Skeletal muscle tissue (tissue), 4 donors: ENCODE data around the gene RPTOR. TPM values are rescaled to one million over a fixed set of nuclear protein-coding genes. Genes with fewer than 3 reads are reported as not detected.

Source experiments
- H3K27ac ChIP-seq: one replicate; pipeline ENCODE4 v1.7.0; 2013; ENCODE audit warnings: mild to moderate bottlenecking, low read depth, low read length, inconsistent platforms
- H3K27me3 ChIP-seq, 3 donors: one replicate each; pipeline ENCODE4 v1.7.0; 2013; ENCODE audit warnings: low read length in 3 of 3; ENCODE audit not compliant: control insufficient read depth in 3 of 3, insufficient read depth in 3 of 3
- H3K36me3 ChIP-seq, 3 donors: one replicate each; pipeline ENCODE4 v1.7.0; 2013; ENCODE audit warnings: low read length in 3 of 3; ENCODE audit not compliant: control insufficient read depth in 3 of 3, insufficient read depth in 3 of 3
- H3K4me1 ChIP-seq, 3 donors: one replicate each; pipeline ENCODE4 v1.7.0; 2013; ENCODE audit warnings: low read length in 3 of 3, mild to moderate bottlenecking in 3 of 3; ENCODE audit not compliant: control insufficient read depth in 3 of 3, insufficient read depth in 3 of 3
- H3K4me3 ChIP-seq, 3 donors: one replicate each; pipeline ENCODE4 v1.7.0; 2013; ENCODE audit warnings: low read length in 3 of 3
- H3K9ac ChIP-seq, 3 donors: one replicate each; pipeline ENCODE4 v1.7.0; 2013; ENCODE audit warnings: low read length in 3 of 3, mild to moderate bottlenecking in 3 of 3, moderate library complexity in 2 of 3, low read depth in 1 of 3
- H3K9me3 ChIP-seq, 3 donors: one replicate each; pipeline ENCODE4 v1.7.0; 2013; ENCODE audit warnings: low read length in 3 of 3; ENCODE audit not compliant: control insufficient read depth in 3 of 3
- total RNA-seq: library from RNA; depleted of rRNA; stranded (reverse); fragments of >200 nt; gene quantifications from one replicate; pipeline ENCODE4 v1.2.3, GENCODE V29; 2014
- donor health status: Osteomylitis.

The RPTOR gene
- total RNA-seq, 1 donor from 2014 or later: 24.5 TPM

GRCh38 chr17:80552523-80552922 is 7.9 kb downstream of the RPTOR start:
- Histone ChIP-seq H3K9ac (no peak overlapping the region), H3K27me3 (no peaks in the 10 kb centered on the region), H3K9me3 (no peaks in the 10 kb centered on the region), H3K4me3 (peak overlapping the region in 1 of 3 donors; percentile 23), H3K4me1 (peaks cover 6 to 29% (median 9%) of the 10 kb centered on the region in 3 donors), H3K36me3 (peaks cover 0 to 2% (median 0%) of the 10 kb centered on the region in 3 donors), H3K27ac (no peak overlapping the region)

- Histone ChIP-seq H3K9ac (no peak overlapping the region), H3K9me3 (no peaks in the 10 kb centered on the region), H3K27ac (no peak overlapping the region), H3K36me3 (peaks cover 0 to 4% (median 0%) of the 10 kb centered on the region in 3 donors), H3K4me1 (peaks cover 4 to 26% (median 16%) of the 10 kb centered on the region in 3 donors), H3K4me3 (no peak overlapping the region), H3K27me3 (no peaks in the 10 kb centered on the region)
Measured at GRCh38 chr17:80555266-80555665, 10.6 kb downstream of the RPTOR start.

GRCh38 chr17:80558046-80558445 is 13.4 kb downstream of the RPTOR start:
- Histone ChIP-seq H3K27me3 (no peaks in the 10 kb centered on the region), H3K27ac (no peak overlapping the region), H3K4me1 (peaks cover 1 to 21% (median 19%) of the 10 kb centered on the region in 3 donors), H3K36me3 (peaks cover 0 to 3% (median 0%) of the 10 kb centered on the region in 3 donors), H3K4me3 (no peak overlapping the region), H3K9me3 (no peaks in the 10 kb centered on the region), H3K9ac (no peak overlapping the region)

GRCh38 chr17:80559825-80560251 is 15.2 kb downstream of the RPTOR start:
- H3K9ac ChIP-seq: peak overlapping the region in 1 of 3 donors; percentile 33
- H3K9me3 ChIP-seq: no peaks in the 10 kb centered on the region
- H3K4me1 ChIP-seq: peaks cover 0 to 18% (median 17%) of the 10 kb centered on the region in 3 donors
- H3K27me3 ChIP-seq: no peaks in the 10 kb centered on the region
- peaks cover 0 to 2% (median 0%) of the 10 kb centered on the region in 3 donors for H3K36me3 ChIP-seq
- no peak overlapping the region for H3K27ac ChIP-seq
- H3K4me3 ChIP-seq: no peak overlapping the region

- H3K36me3 ChIP-seq: peaks cover 0 to 2% (median 0%) of the 10 kb centered on the region in 3 donors
- H3K9me3 ChIP-seq: no peaks in the 10 kb centered on the region
- no peaks in the 10 kb centered on the region for H3K27me3 ChIP-seq
- no peak overlapping the region for H3K9ac ChIP-seq
- peaks cover 0 to 18% (median 17%) of the 10 kb centered on the region in 3 donors for H3K4me1 ChIP-seq
- no peak overlapping the region for H3K4me3 ChIP-seq
- no peak overlapping the region for H3K27ac ChIP-seq
Measured at GRCh38 chr17:80561541-80562114, 17.0 kb downstream of the RPTOR start.

- H3K27ac ChIP-seq: no peak overlapping the region
- H3K9ac ChIP-seq: no peak overlapping the region
- H3K4me1 ChIP-seq: peaks cover 0 to 13% (median 12%) of the 10 kb centered on the region in 3 donors
- H3K9me3 ChIP-seq: no peaks in the 10 kb centered on the region
- no peak overlapping the region for H3K4me3 ChIP-seq
- peaks cover 0 to under 1% (median 0%) of the 10 kb centered on the region in 3 donors for H3K36me3 ChIP-seq
- no peaks in the 10 kb centered on the region for H3K27me3 ChIP-seq
Measured at GRCh38 chr17:80564545-80564944, 19.9 kb downstream of the RPTOR start.

- Histone ChIP-seq H3K27me3 (no peaks in the 10 kb centered on the region), H3K27ac (no peak overlapping the region), H3K4me1 (peaks cover 0 to 4% (median 2%) of the 10 kb centered on the region in 3 donors), H3K9ac (no peak overlapping the region), H3K36me3 (no peaks in the 10 kb centered on the region), H3K9me3 (no peaks in the 10 kb centered on the region), H3K4me3 (no peak overlapping the region)
Measured at GRCh38 chr17:80565343-80566053, 20.9 kb downstream of the RPTOR start.

- H3K27ac ChIP-seq: no peak overlapping the region
- no peak overlapping the region for H3K4me3 ChIP-seq
- H3K4me1 ChIP-seq: no peaks in the 10 kb centered on the region
- H3K9ac ChIP-seq: peak overlapping the region in 1 of 3 donors; percentile 61
- H3K36me3 ChIP-seq: no peaks in the 10 kb centered on the region
- no peaks in the 10 kb centered on the region for H3K27me3 ChIP-seq
- H3K9me3 ChIP-seq: no peaks in the 10 kb centered on the region
Measured at GRCh38 chr17:80566054-80566400, 21.4 kb downstream of the RPTOR start.

- Histone ChIP-seq H3K9ac (no peak overlapping the region), H3K27me3 (no peaks in the 10 kb centered on the region), H3K4me3 (no peak overlapping the region), H3K4me1 (no peaks in the 10 kb centered on the region), H3K27ac (no peak overlapping the region), H3K36me3 (no peaks in the 10 kb centered on the region), H3K9me3 (no peaks in the 10 kb centered on the region)
Measured at GRCh38 chr17:80568246-80568645, 23.6 kb downstream of the RPTOR start.

GRCh38 chr17:80569924-80570323 is 25.3 kb downstream of the RPTOR start:
- Histone ChIP-seq H3K4me1 (no peaks in the 10 kb centered on the region), H3K4me3 (no peak overlapping the region), H3K27ac (no peak overlapping the region), H3K36me3 (no peaks in the 10 kb centered on the region), H3K9ac (no peak overlapping the region), H3K9me3 (no peaks in the 10 kb centered on the region), H3K27me3 (no peaks in the 10 kb centered on the region)
